ENCODE results near the gene OGFRL1. TPM values are rescaled to one million over a fixed set of nuclear protein-coding genes. Genes with fewer than 3 reads are reported as not detected.

Gene OGFRL1
- total and polyA plus RNA-seq, 9 of the 15 experiments (the other 6 are each of a cell fraction or from before 2014, with no cell fraction given): 0.01 to 0.07 (median 0.03) TPM

DNA sequence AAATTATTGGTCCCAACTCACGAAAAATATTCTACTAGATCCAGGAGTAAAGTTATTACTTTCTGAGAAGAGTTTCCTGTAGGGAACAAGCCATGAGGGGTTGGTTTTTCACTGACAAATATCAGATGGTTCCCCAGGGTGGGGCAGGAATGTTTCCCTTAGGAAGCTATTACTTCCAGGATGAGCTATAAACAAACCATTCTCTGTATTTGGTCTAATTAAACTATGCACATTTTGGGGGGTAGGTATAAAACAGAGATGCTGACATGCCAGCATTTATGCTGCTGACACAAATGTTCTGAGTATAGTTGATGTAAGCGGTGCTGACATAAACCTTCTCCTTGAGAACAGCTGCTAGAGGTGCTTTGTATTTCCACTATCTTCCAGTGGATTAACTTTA is 54.2 kb downstream of the OGFRL1 start (continued):
- TF ChIP-seq RBM34 (IDR thresholded peaks at IDR 0.05; ENCODE audit: borderline replicate concordance, insufficient read depth, low read length) (no peak), ZKSCAN3 (CRISPR knock-in tag; IDR thresholded peaks at IDR 0.05) (no peak), TARDBP (IDR thresholded peaks at IDR 0.05) (no peak), ZNF408 (CRISPR knock-in tag; IDR thresholded peaks at IDR 0.05; ENCODE audit: low read depth) (no peak), MGA (IDR thresholded peaks at IDR 0.05) (no peak), STAG1 (CRISPR knock-in tag; IDR thresholded peaks at IDR 0.05; ENCODE audit: borderline replicate concordance) (no peak)
